GM12874 (cell line): ENCODE measurements around the gene ENGASE.

Experiments
- CTCF ChIP-seq: IDR thresholded peaks from 2 replicates; pipeline ENCODE4 v1.5.1; 2011; ENCODE audit warnings: low read depth, mild to moderate bottlenecking, control low read depth, low read length, moderate library complexity; ENCODE audit not compliant: insufficient read depth

The ENGASE gene

DNA sequence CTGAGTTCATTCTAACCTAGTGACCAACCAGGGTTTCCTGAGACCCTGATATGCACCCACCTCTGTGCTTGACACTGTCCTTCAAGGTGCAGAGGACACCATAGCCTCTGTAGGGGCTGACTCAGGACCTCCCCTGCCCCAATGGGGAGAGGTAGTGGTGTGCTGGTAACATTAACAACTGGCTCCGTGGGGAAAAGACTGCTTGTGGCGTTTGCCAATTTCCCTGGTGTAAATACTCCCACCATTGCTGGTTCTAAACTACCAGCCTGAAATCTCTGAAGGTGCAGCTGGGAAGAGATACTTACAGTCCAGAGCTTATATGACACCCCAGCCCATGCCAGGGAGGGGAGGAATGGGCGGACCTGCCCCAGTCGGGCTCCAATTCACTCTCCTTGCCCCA, 54.9 kb downstream of the ENGASE start:
- TF ChIP-seq CTCF = no peak

- no peak for TF ChIP-seq CTCF
Observed at GRCh38 chr17:79130536-79131273, 56.1 kb downstream of the ENGASE start.

DNA sequence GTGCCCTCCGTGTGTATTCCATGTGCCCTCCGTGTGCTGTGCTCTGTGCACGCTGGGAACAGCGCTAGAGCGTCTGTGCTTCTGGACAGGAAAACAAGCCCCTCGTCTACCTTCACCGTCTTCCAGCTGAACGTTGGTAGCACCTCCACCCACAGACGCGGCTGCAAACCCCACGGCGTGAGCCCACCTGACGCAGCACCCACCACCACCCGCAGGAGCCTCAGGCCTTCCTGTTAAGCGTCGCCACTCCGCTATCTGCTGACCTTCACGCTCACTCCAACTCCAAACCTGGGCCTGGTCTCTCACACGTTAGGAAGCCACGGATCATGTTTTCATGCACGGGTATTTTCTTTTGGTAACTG, 56.6 kb downstream of the ENGASE start:
- TF ChIP-seq CTCF = no peak

- no peak for TF ChIP-seq CTCF
Observed at GRCh38 chr17:79131701-79132100, 57.1 kb downstream of the ENGASE start.

DNA sequence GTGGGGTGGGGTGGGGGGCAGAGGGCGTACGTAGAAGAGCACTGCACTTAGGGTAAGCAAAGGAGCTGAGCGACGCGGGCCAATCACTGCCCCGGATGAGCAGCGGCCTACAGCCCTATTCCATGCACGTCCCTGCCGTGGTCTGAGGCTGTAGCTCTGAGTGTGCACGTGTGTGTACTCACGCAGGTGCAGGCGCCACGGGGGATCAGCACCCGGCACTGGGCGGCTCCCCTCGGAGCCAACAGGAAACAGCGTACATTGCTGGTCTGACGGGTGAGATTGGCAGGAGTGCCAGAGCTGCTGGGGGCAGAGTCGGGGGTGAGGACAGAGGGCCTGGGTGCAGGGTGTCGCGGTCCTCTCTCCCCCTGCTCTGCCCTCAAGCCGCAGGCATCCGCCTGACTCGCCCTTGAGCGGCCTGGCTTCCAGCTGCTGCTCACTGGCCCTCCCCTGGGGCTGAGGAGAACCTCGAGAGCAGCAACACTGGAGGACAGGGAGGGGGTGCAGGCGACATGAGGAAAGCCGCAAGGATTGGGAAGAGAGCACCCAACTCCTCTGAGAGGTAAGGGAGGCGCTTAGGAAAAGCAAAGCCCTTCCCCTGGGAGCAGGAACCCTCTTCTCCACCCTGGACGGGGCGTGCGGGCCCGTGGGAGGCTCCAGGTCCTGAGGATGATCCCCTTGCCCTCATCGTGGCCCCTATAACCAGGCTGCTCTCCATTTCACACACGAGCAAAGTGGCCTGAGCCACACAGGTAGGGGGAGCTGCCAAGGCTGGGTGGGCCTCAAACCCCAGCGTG, 57.8 kb downstream of the ENGASE start:
- TF ChIP-seq CTCF = no peak

- TF ChIP-seq CTCF = no peak
Observed at GRCh38 chr17:79133214-79133613, 58.6 kb downstream of the ENGASE start.

GRCh38 chr17:79133985-79134384, 59.4 kb downstream of the ENGASE start:
- TF ChIP-seq CTCF = no peak
